GM20000 (cell line): Measurements from ENCODE around the gene FRMD6.

Source experiments
- DNase-seq: peaks from one replicate; pipeline ENCODE4 v3.0.0; 2012; ENCODE audit warnings: low spot score
- CTCF ChIP-seq: IDR thresholded peaks from 2 replicates; pipeline ENCODE4 v1.5.1; 2012; ENCODE audit warnings: mild to moderate bottlenecking, control low read depth; ENCODE audit errors: extremely low read depth, missing control alignments

The FRMD6 gene

GRCh38 chr14:51680031-51680430 is 28.3 kb downstream of the FRMD6 start:
- no peak for TF ChIP-seq CTCF
- DNase-seq: no peak

GRCh38 chr14:51681411-51681810 is 29.7 kb downstream of the FRMD6 start:
- TF ChIP-seq CTCF: no peak
- no peak for DNase-seq

GRCh38 chr14:51682411-51682810 is 30.7 kb downstream of the FRMD6 start:
- no peak for DNase-seq

GRCh38 chr14:51684760-51685159 is 33.0 kb downstream of the FRMD6 start:
- TF ChIP-seq CTCF: no peak
- no peak for DNase-seq

More at GRCh38 chr14:51682411-51682810, 30.7 kb downstream of the FRMD6 start:
- TF ChIP-seq CTCF: no peak

GRCh38 chr14:51691176-51691575 is 39.5 kb downstream of the FRMD6 start:
- no peak for TF ChIP-seq CTCF
- no peak for DNase-seq

GRCh38 chr14:51692646-51693045 is 40.9 kb downstream of the FRMD6 start:
- TF ChIP-seq CTCF: no peak
- DNase-seq: no peak

- TF ChIP-seq CTCF: no peak
- DNase-seq: no peak
Measured at GRCh38 chr14:51697848-51698247, 46.1 kb downstream of the FRMD6 start.
